Coronary artery (tissue), 2 donors: ENCODE measurements around the gene MIER3.

ENCODE experiments used
- DNase-seq: peaks from one replicate; pipeline ENCODE4 v3.0.0-alpha.2; 2017; ENCODE audit warnings: low spot score
- H3K27ac ChIP-seq, 2 donors: fragments of 200-600 bp; sonication (generic); one replicate each; pipeline ENCODE4 v1.5.1; 2016 to 2019
- H3K4me3 ChIP-seq: fragments of 200-600 bp; sonication (generic); 2 replicates; pipeline ENCODE4 v1.5.1; 2016; ENCODE audit warnings: mild to moderate bottlenecking, moderate library complexity
- CTCF ChIP-seq: fragments of 200-600 bp; sonication (generic); IDR thresholded peaks from one replicate; pipeline ENCODE4 v1.5.1; 2019; ENCODE audit warnings: antibody characterized with exemption

The MIER3 gene

DNA sequence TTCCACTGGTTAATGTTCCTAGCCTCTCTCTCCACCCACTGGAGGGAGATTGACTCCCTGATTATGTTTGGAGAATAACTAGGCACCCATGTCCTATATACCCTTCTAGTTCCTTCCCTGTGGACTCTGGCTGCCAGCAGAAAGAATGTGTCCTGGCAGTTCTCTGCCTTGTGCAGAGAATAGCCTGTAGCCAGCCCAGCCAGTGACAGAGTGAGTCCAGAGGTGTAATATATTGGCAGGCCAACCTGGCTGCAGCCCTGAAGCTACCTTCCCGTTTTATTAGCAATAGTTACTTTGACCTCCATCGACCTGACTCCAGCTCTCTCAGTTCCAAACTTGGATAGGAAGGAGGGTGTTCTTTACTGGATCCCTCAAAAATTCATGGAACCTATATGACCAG, 34.4 kb downstream of the MIER3 start:
- Histone ChIP-seq H3K27ac (no peak overlapping the region), H3K4me3 (no peak overlapping the region)
- DNase-seq: no peak
- TF ChIP-seq CTCF: no peak

DNA sequence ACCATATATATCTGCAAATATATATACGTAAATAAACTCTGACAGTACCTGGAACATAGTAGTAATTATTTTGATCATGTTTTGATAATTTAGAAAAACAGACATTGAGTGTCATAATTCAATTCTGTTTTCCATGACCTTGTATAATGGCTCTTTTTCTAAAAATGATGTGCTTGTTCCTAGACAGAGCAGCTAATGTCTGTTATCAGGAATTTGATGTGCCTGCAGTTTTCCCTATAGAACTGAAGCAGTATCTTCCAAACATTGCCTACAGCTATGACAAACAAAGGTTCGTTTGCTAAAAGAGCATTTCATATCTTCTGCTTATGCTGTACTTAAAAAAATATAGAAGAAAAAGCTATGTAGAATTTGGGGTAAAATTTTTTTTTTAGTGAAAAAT, 37.2 kb downstream of the MIER3 start:
- no peak for DNase-seq
- Histone ChIP-seq H3K4me3 (no peak overlapping the region), H3K27ac (no peak overlapping the region)
- TF ChIP-seq CTCF: no peak

- no peak overlapping the region for H3K27ac ChIP-seq
- H3K4me3 ChIP-seq: no peak overlapping the region
- DNase-seq: no peak
- no peak for TF ChIP-seq CTCF
Observed at GRCh38 chr5:56913766-56914165, 38.2 kb downstream of the MIER3 start.

GRCh38 chr5:56910210-56910965, 41.5 kb downstream of the MIER3 start:
- TF ChIP-seq CTCF: no peak
- Histone ChIP-seq H3K4me3 (peak overlapping the region; percentile 93), H3K27ac (peak overlapping the region; percentile 94 to 99)
- DNase-seq: no peak

DNA sequence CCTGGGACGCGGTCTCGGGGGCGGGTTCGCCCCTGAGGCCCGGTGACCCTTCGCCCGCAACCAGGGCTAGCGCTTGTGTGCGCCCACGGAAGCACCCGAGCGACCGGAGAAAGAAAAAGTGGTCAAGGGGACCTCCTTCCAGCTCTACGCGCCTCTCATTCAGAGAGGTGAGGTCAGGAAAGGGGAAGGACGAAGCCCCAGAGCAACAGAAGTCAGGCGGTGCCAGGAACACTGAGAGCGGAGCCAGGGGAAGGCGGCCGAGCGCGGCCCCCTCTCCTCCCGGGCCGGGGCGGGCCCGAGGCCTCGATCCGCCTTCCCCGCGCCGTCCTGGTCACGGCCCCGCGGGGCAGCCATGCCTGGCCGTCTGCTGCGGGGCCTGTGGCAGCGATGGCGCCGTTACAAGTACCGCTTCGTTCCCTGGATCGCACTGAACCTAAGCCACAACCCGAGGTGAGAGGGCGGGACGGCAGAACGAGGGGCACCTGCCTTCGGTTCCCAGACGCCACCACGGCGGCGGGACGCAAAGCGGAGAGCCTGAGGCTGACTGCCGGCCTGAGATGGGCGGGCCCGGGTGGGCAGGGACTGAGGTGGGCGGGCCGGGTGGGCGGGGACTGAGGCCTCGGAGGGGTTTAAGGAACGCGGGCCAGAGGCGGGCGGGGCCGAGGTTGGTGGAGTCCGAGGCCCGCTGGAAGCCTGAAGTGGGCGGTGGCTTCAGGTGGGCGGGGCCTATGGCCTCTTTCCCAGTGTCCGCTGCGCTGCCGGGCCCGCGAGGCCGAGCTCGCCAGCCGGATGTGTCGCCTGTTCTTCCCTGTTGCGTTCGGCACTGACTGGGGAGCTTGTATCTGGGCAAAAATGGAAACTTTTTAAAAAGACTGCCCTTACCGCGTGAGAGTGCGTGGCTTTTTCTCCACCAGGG, 42.4 kb downstream of the MIER3 start, which contains the start of gene SETD9:
SETD9 (plus strand) TSS at position 303 of the 916 bp plus-strand sequence; CDS start at position 353, 50 bp downstream.
- TF ChIP-seq CTCF: no peak
- DNase-seq: peak; percentile 99
- H3K4me3 ChIP-seq: peak within 1 kb of the TSS; percentile 93
- H3K27ac ChIP-seq: peak within 1 kb of the TSS; percentile 94 to 99

GRCh38 chr5:56908942-56909293, 43.0 kb downstream of the MIER3 start:
- Histone ChIP-seq H3K27ac (peak overlapping the region; percentile 94 to 99), H3K4me3 (peak overlapping the region; percentile 93)
- TF ChIP-seq CTCF: no peak
- DNase-seq: no peak
